ENCODE measurements around the gene SUCNR1.
"Not testable (repeated sequence)": the region's sequence is repeated elsewhere in the genome, so short reads cannot be mapped to it uniquely, and the experiment has no call there.

SUCNR1 gene

GRCh38 chr3:151900884-151901643 is 27.6 kb downstream of the SUCNR1 start:
- DNase-seq (ENCODE audit: low read depth): peak; percentile 65

GRCh38 chr3:151901644-151902285 is 28.3 kb downstream of the SUCNR1 start:
- no peak for DNase-seq (ENCODE audit: low read depth)

- peak; percentile 92 for DNase-seq (ENCODE audit: low read depth)
These were observed 30.1 kb downstream of the SUCNR1 start for GRCh38 chr3:151903501-151903991.

- no peak for DNase-seq (ENCODE audit: low read depth)
These were observed 32.2 kb downstream of the SUCNR1 start for GRCh38 chr3:151905647-151906046.

GRCh38 chr3:151906751-151907150 is 33.3 kb downstream of the SUCNR1 start:
- DNase-seq (ENCODE audit: low read depth): no peak

DNA sequence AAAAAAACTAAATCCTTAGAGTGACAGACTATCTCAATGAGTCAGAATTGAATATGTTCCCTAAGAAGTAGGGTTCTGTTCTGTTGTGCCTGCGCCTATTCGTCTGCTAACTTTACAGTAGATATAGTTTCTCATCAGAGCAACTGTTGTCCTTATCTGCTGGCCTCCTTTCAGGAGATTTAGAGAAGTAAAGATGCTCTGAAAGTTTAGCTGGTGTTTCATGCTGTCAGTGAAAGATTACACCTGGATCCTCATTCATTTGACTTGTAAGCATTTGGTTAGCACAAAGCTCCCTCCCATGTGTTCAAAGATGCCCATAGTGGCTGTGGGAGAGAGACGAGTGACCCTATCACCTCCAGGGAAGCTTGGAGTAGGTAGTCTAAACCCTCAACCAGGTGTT is 35.0 kb downstream of the SUCNR1 start:
- DNase-seq (ENCODE audit: low read depth): no peak

DNA sequence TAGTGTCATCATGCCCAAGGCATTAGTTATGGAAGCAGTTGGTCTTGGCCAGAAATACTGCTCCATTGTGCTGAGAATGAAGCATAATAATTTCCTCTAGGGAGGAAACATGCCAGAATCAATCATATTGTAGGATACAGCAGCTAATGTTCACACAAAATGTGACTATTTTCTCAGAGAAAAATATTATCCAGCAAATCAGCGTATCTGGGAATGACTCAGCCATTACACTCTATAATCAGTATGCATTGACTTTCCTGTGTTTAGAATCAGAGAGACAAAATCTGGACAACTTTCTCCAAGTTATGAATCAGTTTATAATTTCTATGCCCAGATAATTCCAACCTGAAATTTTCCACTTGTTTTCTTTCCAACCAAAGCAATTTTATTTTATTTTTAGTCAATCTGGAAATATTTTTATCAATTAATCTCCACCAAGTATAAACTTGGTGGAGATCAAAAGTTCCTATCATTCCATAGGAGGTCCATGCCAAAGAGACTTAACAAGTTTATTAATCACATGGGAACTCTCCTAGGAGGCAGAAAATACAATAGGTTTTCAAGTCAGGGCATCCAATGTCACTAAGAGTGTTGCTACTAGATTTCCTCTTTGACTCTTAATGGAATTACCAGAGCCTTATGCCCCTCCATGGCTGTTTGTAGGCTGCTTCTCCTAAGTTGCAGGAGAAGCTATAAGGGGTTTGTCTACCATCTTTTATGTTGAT is 36.4 kb downstream of the SUCNR1 start:
- DNase-seq (ENCODE audit: low read depth): peak; percentile 76

GRCh38 chr3:151911462-151911861 is 38.0 kb downstream of the SUCNR1 start:
- no peak for DNase-seq (ENCODE audit: low read depth)

- peak; percentile 79 for DNase-seq (ENCODE audit: low read depth)
These were observed 38.6 kb downstream of the SUCNR1 start for GRCh38 chr3:151912028-151912427.

- no peak for DNase-seq (ENCODE audit: low read depth)
These were observed 43.3 kb downstream of the SUCNR1 start for GRCh38 chr3:151916781-151917180.

DNA sequence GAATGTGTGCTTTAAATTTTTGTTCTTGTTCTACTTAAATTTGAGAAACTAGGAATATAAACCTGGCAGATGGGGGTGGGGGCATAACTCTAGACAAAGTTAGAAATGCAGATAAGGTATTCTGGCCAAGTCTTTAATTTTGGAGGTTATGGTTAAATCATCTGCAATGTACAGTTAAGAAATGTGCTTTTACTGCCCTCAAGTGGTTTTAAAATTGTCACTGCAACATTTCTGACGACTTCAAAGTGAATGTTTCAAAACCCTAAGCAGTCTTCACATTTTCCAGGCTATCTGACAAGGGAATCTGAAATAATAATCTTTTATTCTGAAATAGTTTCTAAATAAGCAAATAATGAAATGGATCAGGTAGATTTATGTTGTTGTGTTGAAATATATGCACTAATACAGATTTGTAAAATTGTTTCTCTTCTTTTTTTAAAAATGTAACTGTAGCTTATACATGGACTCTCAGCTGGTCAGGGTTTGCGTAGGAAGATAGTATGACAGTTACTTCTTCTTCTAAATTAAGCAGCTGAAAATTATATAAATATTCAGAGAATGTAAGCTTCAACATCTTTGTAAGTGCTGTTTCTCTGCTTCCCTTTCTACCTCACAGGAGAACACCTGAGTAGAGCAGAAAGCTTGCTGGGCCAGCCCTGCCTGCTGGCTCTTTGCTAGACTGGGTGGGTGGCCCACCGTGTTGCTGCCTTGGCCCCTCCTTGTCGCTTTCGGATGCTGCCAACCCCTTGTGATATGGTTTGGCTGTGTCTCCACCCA is 45.0 kb downstream of the SUCNR1 start:
- DNase-seq (ENCODE audit: low read depth): peak; percentile 71

DNA sequence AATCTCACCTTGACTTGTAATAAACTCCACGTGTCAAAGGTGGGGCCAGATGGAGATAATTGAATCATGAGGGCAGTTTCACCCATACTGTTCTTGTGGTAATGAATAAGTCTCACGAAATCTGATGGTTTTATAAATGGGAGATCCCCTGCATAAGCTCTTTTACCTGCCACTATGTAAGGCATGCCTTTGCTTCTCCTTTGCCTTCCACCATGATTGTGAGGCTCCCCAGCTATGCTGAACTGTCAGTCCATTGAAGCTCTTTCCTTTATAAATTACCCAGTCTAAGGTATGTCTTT is 45.5 kb downstream of the SUCNR1 start:
- DNase-seq (ENCODE audit: low read depth): no peak

GRCh38 chr3:151919446-151919845 is 46.0 kb downstream of the SUCNR1 start:
- DNase-seq (ENCODE audit: low read depth): no peak

GRCh38 chr3:151923901-151924300 is 50.5 kb downstream of the SUCNR1 start:
- DNase-seq (ENCODE audit: low read depth): peak; percentile 84

- DNase-seq (ENCODE audit: low read depth): no peak
These were observed 51.3 kb downstream of the SUCNR1 start for GRCh38 chr3:151924753-151925152.

GRCh38 chr3:151925419-151925818 is 52.0 kb downstream of the SUCNR1 start:
- no peak for DNase-seq (ENCODE audit: low read depth)

DNA sequence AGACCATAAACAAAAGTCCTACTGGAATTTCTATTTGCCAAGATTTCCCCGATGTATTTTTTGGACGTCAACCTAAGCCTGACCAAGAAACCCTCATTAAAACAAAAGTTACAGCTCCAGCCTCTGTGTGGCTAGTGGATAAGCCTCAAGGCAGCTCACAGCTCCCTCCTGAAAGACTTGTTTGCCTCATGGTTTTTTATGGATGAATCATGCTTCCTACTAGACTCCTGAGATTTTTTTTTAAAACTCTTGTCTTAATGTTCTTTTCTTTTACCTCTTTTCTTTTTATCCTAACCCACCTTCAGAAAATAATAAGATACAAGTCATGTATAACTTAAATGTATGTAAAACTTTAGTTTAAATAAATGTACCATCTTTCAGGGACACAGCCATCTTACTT is 52.4 kb downstream of the SUCNR1 start:
- DNase-seq (ENCODE audit: low read depth): peak; percentile 95

DNA sequence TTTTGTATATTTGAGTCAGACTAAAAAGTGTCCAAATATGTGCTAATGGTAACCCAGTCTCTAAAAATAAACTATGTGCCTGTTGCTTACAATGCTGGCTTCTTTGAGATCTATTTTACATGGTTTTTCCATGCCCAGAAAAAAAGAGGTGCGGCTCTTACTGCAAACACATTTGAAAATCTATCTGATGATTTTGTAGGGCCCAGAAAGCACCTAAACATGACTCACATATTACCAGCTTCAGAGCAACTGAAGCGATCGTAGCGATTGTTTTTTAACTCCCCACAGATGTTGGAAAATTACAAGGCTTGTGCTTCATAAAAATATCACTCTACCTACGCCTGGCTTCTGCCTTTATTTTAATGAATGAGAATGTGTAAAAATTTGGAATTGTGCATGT is 53.5 kb downstream of the SUCNR1 start:
- peak; percentile 66 for DNase-seq (ENCODE audit: low read depth)

DNA sequence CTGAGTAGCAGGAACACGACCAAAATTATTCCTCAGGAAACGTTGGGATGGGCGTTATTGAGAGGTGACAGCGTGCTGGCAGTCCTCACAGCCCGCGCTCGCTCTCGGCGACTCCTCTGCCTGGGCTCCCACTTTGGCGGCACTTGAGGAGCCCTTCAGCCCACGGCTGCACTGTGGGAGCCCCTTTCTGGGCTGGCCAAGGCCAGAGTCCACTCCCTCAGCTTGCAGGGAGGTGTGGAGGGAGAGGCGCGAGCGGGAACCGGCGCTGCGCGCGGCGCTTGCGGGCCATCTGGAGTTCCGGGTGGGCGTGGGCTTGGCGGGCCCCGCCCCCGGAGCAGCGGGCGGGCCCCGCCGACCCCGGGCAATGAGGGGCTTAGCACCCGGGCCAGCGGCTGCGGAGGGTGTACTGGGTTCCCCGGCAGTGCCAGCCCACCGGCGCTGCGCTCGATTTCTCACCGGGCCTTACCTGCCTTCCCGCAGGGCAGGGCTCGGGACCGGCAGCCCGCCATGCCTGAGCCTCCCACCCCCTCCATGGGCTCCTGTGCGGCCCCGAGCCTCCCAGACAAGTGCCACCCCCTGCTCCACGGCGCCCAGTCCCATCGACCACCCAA is 54.6 kb downstream of the SUCNR1 start:
- DNase-seq (ENCODE audit: low read depth): not testable (repeated sequence)

GRCh38 chr3:151931171-151931570 is 57.7 kb downstream of the SUCNR1 start:
- peak; percentile 13 for DNase-seq (ENCODE audit: low read depth)

GRCh38 chr3:151933234-151933853 is 59.9 kb downstream of the SUCNR1 start:
- DNase-seq (ENCODE audit: low read depth): peak; percentile 62
